Stimulated activated CD8-positive, alpha-beta memory T cell treated with anti-CD3 and anti-CD28 coated beads, Interleukin-12 subunit alpha, Interleukin-12 subunit beta, amount 100 ng/mL, for 4 hours (primary cell): ENCODE data around the gene SLC11A1.

Experiments
- DNase-seq: peaks from one replicate; pipeline ENCODE4 v3.0.0-alpha.2; 2020; ENCODE audit warnings: low read depth

SLC11A1 gene

DNA sequence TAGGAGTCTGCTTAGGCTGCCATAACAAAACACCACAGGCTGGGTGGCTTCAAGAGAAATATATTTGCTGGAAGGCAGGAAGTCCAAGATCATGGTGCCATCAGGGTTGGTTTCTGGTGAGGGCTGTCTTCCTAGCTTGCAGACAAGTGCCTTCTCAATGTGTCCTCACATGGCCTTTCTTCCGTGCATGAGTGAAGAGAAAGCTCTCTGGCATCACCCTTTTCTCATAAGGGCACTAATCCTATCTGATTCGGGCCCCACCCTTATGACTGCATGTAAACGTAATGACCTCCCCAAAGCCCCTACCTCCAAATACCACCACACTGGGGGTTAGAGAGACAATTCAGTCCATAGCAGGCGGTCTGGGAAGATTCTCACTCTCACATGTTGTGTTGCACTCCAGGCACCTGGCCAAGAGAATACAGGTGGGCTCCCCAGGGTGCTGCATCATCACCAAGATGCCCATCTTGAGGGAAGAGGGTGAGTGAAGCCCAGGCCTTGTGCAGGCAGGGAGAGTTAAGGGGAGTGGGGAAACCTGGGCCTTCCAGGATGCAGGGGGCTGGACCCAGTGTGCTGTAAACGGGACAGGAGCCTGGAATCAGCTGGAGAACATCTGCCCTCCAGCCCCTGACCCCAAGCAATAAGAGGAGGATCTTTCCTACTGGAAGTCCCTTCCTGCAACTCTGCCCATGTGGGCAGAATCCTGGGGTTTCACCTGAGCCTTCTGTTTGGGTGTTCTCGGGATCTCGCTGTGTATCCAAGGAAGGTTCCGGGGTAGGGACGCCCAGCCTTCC lies 15.3 kb upstream of the SLC11A1 start:
- no peak for DNase-seq

GRCh38 chr2:218367415-218368149 lies 14.5 kb upstream of the SLC11A1 start:
- peak; percentile 65 for DNase-seq

GRCh38 chr2:218368150-218368528 lies 13.9 kb upstream of the SLC11A1 start:
- DNase-seq: no peak

GRCh38 chr2:218368621-218369153 lies 13.4 kb upstream of the SLC11A1 start:
- no peak for DNase-seq

DNA sequence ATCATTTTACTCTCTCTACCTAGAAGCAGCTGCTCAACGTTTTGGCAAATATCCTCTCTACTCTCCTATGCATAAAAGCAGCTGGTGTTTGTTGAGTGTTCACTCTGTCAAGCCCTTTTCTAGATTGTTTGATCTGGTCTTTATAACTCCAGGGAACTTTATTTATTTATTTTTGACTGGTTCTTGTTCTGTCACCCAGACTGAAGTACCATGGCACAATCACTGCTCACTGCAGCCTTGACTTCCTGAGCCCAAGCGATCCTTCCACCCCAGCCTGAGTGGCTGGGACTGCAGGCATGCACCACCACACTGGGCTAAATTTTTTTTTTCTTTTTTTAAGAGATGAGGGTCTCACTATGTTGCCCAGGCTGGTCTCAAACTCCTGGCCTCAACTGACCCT lies 12.7 kb upstream of the SLC11A1 start:
- no peak for DNase-seq

- no peak for DNase-seq
Observed at GRCh38 chr2:218370410-218371063, 11.5 kb upstream of the SLC11A1 start.

GRCh38 chr2:218371983-218372350 lies 10.1 kb upstream of the SLC11A1 start:
- DNase-seq: no peak

GRCh38 chr2:218374795-218375194 lies 7.3 kb upstream of the SLC11A1 start:
- no peak for DNase-seq

DNA sequence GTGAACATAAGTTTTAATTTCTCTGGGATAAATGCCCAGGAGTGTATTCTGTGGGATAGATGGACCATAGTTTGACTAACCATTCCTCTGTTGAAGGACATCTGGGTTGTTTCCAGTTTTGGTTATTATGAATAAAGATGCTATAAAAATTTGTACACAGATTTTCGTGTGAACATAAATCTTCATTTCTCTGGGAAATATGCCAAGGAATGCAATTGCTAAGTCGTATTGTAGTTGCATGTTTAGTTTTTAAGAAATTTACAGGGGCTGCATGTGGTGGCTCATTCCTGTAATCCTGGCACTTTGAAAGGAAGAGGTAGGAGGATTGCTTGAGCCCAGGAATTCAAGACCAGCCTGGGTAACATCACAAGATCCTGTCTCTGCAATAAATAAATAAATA lies 6.9 kb upstream of the SLC11A1 start:
- DNase-seq: no peak

- no peak for DNase-seq
Observed at GRCh38 chr2:218378053-218378452, 4.0 kb upstream of the SLC11A1 start.

- DNase-seq: no peak
Observed at GRCh38 chr2:218382785-218383184, 712 bp downstream of the SLC11A1 start.

DNA sequence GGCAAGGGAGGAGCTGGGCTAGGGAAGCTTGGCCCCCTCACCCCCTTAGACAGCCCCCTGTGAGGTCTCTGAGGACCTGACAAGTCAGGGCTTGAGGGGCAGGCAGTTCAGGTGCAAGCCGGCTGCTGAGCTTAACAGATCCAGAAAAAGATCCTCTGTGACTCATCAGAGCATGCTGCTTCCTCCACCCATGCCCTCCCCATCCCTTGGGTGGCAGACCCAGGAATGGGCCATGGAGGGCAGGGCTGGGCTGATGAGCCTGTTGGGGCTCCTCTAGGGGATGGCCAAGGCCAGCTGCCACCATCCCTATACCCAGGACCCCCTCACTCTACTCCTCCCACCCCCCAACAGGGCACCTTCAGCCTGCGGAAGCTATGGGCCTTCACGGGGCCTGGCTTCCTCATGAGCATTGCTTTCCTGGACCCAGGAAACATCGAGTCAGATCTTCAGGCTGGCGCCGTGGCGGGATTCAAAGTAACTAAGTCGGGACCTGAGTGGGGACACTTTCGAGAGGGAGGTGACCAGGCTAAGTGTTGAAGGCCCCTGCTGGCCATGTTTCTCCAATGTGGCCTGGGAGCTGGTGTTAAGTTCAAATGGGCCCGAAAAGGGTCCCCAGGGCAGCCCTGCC lies 1.9 kb downstream of the SLC11A1 start:
- DNase-seq: no peak

GRCh38 chr2:218384975-218385374 lies 2.9 kb downstream of the SLC11A1 start:
- DNase-seq: no peak

DNA sequence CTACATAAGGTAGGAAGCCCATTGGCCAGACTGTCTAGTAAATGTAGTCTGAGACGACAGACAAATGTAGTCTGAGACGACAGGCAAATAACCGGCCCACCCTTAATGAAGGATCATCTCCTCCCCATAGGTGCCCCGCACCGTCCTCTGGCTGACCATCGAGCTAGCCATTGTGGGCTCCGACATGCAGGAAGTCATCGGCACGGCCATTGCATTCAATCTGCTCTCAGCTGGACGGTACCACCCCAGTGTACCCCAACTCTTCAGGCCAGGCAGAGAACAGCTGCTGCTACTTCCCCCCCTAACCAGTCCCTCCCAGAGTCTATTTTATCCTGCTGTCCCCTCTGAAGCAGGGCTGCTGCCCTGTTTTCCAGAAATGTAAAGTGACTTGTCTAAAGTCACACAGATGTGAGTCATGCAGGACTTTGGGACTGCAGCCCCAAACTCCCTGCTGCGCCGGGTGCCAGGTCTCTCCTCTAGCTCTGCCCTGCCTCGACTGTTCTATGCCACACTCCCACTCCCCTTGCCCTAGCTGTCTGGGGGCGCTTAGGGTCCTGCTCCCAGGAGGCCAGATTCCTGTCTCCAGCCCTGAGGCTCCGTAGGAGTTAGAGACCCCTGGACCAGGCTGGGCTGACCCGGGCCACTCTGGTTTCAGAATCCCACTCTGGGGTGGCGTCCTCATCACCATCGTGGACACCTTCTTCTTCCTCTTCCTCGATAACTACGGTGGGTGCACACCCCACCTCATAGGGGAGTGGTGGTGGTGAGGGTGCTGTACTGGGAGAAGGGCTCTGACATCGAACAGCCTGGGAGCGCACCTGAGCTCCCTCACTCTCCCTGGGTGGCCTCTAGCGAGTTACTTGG lies 4.7 kb downstream of the SLC11A1 start:
- no peak for DNase-seq

DNA sequence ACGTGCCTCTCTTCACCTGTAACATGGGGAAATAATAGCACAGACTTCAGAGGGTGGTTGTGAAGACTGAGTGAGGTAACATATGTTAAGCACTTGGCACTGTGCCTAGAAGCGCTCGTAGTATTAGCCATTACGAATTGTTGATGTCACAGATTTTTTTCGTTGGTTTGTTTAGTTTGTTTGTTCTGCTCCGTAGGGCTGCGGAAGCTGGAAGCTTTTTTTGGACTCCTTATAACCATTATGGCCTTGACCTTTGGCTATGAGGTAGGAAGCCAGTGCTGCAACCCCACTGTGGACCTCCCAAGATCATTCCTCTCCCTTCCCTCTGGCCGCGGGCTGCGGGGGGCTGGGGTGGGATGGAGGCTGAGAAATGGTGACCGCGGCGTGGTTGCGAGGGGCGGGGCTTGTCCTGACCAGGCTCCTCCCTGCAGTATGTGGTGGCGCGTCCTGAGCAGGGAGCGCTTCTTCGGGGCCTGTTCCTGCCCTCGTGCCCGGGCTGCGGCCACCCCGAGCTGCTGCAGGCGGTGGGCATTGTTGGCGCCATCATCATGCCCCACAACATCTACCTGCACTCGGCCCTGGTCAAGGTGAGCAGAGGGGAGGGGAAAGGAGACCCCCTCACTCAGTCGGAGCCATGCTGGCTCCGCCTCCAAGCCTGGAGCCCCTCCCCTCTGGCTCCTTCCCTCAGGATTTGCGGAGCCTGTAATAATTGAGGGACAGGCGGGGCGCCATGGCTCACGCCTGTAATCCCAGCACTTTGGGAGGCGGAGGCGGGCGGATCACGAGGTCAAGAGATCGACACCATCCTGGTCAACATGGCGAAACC lies 5.5 kb downstream of the SLC11A1 start:
- no peak for DNase-seq

GRCh38 chr2:218389333-218390150 lies 7.5 kb downstream of the SLC11A1 start:
- DNase-seq: no peak

DNA sequence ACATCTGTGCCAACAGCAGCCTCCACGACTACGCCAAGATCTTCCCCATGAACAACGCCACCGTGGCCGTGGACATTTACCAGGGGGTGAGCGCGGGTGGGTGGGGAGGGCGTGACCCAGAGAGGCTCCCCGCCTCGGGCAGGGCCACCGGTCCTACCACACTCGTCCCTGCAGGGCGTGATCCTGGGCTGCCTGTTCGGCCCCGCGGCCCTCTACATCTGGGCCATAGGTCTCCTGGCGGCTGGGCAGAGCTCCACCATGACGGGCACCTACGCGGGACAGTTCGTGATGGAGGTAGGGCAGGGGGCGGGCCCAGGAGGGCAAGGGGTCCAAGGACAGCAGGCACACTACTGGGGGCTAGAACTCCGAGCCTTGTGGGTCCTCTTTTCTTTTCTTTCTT lies 9.1 kb downstream of the SLC11A1 start:
- DNase-seq: no peak

GRCh38 chr2:218392459-218392858 lies 10.4 kb downstream of the SLC11A1 start:
- DNase-seq: no peak

- DNase-seq: no peak
Observed at GRCh38 chr2:218392891-218393462, 10.9 kb downstream of the SLC11A1 start.
